Superior temporal gyrus (tissue), 1 donor: ENCODE data around the gene PSG11.
"Not testable (repeated sequence)": the region's sequence is repeated elsewhere in the genome, so short reads cannot be mapped to it uniquely, and the experiment has no call there.

Experiments
- DNase-seq: peaks from one replicate; pipeline ENCODE4 v3.0.0-alpha.2; 2016; ENCODE audit errors: extremely low spot score

PSG11 gene

DNA sequence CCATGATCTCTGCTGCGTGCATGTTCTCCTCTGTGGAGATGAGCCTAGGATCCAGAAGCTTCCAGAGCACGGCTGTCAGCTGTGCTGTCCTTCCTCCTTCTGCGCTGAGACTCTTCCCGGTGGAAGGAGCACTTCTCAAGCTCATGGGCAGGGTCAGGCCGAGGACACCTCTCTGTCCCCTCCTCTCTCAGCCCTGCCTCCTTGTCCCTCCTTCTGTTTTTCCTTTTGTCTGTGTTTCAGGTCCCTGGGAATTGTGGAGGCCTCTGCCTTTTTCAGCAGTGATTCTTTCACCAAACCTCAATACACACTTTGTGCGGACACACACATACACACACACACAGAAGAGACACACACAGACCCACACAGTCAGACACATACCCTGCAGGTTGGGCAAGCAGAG, at the start of gene PSG11:
Gene PSG11, minus strand, starts transcription at position 101 of the 400 bp plus-strand sequence. Its CDS starts 97 bp downstream, at position 4.
- not testable (repeated sequence) for DNase-seq

DNA sequence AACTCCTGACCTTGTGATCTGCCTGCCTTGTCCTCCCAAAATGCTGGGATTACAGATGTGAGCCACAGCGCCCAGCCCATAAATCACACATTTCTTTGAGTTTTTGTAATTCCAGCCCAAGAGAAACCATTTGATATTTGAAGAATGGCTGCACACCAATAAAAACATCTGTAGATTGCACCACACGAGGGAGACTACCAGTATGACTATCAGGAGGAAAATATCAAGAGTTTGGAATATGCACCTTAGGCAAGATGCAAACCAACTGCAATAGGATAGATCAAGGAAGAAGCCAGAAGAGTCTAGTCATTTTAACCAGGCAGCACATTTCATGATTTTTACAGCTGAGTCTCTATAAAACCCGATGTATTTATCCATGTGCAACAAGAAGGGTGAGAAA, 36.1 kb upstream of the PSG11 start:
- not testable (repeated sequence) for DNase-seq

DNA sequence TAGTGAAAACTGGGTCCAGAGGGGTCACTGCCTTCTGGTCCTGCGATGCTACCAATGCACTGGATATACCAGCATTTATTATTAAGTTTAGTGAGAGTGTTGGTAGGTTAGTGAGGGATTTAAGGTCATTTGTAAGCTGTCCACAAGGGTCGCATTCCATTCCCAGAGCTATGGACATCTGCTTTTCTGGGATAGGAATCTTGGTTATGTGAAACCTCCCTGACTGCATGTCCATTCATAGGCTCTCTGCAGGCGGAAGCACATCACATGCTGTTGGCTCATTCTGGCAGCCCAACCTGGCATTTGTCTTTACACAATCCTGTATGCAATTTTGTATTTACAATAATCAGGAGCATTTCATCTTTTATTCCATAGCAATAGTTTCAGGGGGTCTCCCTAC, 35.1 kb upstream of the PSG11 start:
- not testable (repeated sequence) for DNase-seq

DNA sequence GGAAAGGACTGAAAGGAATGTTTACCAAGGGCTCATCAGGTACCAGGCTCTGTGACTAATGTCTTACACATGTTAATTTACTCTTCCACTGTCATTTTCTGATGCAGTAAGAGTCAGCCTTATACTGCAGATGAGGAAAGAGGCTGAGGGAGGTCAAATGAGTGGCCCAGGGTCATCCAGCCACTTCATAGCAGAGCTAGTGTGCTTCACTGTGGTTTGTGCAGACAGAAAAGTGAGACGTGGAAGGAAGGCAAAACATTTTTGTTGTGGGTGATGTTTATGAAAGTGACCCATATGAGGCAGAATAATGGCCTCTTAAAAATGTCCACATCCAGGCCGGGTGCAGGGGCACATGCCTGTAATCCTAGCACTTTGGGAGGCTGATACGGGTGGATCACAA, 34.0 kb upstream of the PSG11 start:
- DNase-seq, result not testable (repeated sequence)

DNA sequence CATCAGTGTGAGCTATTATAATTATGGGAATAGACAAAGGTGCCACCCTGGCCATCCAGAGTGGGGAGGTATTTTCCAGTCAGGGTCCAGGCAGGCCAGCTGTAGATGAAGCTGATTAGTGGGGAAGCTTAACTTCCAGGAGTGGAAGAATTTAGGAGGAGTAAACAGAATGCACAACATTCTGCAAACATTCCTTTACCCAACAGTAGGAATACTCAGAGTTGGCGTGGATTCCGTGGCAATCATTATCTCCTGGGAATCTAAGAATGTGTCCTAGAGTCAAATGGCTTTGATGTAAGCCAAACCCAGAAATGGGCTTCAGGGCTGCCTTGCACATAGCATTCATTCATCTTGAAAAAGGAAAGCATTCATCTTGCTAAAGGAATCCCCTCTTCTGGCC, 33.2 kb upstream of the PSG11 start:
- not testable (repeated sequence) for DNase-seq

DNA sequence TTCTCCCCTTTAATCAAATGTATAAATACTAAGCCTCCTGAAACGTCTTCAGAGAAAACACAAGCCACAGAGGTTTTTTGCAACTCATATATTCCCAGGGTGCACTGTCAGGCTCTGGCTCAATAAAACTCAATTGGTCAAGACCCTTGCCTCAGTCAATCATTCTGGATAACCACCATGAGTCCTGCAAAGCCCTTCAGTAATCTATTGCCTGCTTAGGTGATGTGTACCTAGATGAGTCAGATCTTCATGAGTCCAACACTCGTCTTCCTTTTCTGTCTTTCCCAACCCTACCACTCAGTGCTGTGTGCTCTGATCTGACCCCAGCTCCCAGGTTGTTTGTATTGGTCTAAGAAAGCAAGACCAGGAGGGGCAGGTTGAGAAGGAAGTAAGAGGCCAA, 32.2 kb upstream of the PSG11 start:
- DNase-seq, result not testable (repeated sequence)

DNA sequence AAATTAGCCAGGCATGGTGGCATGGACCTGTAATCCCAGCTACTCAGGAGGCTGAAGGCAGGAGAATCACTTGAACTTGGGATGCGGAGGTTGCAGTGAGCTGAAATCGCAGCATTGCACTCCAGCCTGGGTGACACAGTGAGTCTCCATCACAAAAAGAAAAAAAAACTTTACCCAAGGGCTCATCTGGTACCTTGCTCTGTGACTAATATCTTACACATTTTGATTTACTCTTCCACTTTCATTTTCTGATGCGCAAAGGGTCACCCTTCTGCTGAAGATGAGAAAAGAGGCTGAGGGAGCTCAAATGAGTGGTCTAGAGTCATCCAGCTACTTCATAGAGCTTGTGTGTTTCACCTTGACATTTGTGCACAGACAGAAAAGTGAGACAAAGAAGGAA, 21.7 kb upstream of the PSG11 start:
- DNase-seq, result not testable (repeated sequence)

DNA sequence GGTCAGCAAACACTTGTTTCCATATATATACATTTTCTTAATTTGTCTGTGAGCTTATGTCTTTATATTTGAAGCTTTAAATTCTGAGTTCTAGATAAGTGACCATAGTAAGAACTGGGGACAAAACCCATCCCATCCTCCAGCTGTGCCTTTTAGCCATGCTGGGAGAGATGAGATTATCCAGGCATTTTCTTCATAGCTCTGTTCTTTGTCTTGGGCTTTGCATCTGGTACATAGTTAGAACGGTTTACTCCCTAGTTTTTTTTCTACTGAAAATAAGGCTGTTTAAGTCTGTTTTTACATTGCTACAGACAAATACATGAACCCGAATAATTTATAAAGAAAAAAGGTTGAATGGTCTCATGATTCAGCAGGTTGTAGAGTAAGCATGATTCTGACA, 20.3 kb upstream of the PSG11 start:
- DNase-seq, result not testable (repeated sequence)

DNA sequence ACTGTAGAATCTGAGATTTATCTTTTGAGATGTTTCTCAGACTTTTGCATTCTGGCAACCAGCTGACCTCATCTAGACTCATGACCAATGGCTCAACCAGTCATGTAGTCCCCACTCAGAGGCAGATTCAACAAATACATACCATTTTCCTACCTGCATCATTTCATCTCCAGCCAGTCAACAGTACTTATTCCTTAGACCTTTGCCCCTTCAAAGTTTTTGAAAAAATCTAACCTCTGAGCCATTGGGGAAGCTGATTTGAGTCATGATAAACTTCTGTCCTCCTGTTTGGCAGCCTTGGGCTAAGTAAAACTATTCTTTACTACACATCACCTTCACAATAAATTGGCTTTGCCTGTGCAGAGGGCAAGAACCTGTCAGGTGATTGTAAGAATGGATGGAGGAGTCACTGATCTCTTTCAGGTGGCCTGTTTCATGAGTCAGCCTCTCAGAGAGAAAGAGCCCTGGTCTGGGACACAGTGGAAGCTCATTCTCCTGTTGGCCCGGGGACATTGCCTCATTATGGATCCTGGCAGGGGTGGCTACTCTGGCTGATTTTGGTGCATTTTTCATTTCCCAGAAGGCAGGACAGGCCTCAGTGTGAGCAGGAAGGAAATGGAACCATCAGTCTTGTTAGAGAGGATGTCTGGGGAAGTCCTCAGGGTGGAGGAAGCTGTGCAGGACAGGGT, 17.4 kb upstream of the PSG11 start:
- not testable (repeated sequence) for DNase-seq

DNA sequence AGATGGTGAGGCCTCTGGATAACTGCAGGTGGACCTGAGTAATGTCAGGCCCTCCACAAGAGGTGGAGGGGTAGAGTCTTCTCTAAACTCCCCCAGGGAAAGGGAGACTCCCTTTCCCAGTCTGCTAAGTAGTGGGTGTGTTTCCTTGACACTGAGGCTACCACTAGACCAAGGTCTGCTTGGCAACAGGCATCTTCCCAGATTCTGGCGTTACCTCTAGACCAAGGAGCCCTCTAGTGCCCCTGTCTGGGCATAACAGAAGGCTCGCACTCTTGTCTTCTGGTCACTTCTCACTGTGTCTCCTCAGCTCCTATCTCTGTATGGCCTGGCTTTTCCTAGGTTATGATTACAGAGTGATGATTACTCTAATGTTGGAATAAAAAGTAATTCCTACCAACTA, 5.4 kb upstream of the PSG11 start:
- not testable (repeated sequence) for DNase-seq

DNA sequence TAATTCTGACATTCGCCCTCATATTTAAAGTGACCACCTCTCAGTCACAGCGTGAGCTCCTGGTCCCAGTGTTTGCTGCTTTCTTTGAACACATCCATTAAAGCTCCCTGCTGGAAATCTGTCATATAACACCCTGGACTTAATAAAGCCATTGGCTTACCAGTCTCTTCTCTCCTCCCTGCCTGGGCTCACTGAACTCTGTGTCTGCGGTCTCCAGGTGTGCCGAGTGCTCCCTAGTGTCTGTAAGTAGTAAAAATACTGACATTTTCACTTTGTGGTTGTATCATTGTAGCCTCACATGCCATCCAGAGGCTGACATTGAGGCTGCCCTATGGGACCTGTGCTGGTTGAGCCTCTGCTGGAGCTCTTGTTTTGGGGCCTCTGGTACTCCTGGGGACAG, 2.6 kb upstream of the PSG11 start:
- DNase-seq, result no peak

DNA sequence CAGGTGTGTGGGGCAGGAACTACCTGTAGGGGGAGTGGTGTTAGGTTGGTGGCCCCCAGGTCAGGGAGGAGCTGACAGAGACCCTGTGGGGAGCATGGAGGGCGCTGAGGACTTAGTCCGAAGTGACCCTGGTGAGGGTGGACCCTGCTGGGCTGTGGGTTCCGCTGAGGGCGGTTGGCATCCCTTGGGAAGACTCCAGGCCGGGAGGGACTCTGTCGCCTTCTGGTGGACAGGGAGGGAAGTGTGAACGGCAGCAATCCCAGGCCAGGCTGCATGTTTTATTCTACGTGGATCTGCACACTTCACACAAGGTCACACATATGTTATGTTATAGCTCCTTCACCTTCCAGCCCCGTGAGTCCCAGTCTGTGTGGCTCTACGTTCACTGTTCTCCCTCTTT, 1.7 kb upstream of the PSG11 start:
- not testable (repeated sequence) for DNase-seq

DNA sequence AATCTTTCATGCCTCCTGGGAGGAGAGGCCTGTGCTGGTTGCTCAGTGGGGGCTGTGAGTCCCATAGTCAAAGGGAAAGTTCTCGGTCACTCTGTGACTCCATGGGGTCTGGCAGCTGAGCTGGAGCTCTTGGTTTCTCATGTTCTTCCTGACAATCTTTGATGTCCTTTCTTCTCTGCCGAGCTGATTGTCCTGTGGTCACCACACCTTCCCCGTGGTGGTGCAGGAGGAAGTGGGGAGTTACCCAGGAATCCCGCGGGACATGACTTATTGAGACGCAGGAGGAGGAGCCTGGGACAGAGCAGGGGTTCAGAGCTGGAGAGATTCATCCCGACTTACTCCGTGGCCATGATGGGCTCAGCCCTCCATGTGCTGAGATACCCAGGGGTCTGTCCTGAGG, 792 bp upstream of the PSG11 start:
- not testable (repeated sequence) for DNase-seq

DNA sequence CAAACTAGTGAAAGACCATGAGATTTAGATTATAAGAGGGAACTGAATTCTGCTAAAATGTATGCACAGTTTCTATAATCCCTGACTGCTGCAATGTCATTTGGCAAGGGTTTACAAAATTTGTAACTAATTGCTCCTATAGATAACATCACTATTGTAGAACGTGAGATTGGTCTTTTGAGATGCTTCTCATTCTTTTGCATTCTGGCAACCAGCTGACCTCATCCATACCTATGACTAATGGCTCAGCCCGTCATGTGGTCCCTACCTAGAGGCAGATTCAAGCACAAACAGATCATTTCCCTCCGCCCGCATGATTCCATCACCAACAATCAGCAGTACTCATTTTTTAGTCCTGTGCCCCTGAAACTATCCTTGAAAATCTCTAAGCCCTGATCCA, 4.2 kb downstream of the PSG11 start:
- DNase-seq, result not testable (repeated sequence)

DNA sequence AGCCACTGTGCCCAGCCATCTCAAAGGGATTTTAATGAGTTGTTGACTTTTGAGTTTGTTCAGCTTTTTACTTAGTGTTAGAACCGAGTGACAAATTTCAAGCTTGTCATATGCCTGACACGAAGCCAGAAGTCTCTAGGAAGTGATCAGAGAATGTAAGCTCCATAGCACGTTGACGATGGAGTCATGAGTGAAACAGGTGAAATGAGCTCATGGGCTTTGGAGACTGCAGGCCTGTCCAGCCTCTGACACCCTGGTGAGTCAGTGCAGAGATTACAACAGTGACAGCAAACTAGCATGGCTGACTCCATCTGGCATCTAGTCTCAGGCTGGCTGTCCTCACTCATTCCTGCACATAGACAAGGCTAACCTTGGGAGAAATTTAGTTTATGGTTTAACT, 4.6 kb downstream of the PSG11 start:
- not testable (repeated sequence) for DNase-seq

DNA sequence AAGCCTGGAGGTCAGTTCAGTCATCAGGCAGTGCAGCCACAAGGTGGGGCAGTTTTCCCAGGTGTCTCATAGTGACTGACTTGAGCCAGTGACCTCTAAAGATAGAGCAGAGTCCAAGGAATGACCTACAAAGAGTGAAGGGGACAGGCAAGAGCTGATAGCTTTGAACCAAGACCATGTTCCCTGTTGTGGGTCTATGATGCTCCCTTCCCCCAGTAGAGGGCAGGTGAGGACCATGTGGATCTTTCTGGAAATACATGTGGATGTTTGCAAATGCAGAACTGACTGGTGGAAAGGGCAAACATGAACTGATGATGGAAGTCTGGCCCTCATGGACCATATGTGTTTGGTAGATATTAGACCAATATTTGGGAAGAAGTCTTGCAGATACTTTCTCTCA, 6.7 kb downstream of the PSG11 start:
- DNase-seq, result not testable (repeated sequence)

DNA sequence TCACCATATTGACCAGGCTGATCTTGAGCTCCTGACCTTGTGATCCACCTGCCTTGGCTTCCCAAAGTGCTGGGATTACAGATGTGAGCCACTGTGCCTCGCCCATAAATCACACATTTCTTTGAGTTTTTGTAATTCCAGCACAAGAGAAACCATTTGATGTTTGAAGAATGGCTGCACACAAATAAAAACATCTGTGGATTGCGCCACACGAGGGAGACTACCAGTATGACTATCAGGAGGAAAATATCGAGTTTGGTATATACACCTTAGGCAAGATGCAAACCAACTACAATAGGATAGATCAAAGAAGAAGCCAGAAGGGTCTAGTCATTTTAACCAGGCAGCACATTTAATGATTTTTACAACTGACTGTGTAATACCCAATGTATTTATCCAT, 20.4 kb downstream of the PSG11 start:
- not testable (repeated sequence) for DNase-seq

DNA sequence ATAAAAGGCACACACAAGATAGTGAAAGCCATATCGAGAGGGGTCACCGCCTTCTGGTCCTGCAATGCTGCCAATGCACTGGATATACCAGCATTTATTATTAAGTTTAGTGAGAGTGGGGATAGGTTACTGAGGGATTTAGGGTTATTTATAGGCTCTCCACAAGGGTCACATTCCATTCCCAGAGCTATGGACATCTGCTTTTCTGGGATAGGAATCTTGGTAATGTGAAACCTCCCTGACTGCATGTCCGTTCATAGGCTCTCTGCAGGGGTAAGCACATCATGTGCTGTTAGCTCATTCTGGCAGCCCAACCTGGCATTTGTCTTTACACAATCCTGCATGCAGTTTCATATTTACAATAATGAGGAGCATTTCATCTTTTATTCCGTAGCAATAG, 21.4 kb downstream of the PSG11 start:
- not testable (repeated sequence) for DNase-seq

DNA sequence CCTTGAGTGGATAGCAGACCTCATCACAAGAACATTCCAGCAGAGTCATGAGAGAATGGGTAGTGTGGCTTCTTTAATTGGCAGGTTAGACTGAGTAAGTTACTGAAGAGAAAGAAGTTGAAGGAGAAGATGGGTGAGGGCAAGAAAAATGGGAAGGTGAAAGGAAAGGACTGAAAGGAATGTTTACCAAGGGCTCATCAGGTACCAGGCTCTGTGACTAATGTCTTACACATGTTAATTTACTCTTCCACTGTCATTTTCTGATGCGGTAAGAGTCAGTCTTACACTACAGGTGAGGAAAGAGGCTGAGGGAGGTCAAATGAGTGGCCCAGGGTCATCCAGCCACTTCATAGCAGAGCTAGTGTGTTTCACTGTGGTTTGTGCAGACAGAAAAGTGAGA, 22.6 kb downstream of the PSG11 start:
- not testable (repeated sequence) for DNase-seq

DNA sequence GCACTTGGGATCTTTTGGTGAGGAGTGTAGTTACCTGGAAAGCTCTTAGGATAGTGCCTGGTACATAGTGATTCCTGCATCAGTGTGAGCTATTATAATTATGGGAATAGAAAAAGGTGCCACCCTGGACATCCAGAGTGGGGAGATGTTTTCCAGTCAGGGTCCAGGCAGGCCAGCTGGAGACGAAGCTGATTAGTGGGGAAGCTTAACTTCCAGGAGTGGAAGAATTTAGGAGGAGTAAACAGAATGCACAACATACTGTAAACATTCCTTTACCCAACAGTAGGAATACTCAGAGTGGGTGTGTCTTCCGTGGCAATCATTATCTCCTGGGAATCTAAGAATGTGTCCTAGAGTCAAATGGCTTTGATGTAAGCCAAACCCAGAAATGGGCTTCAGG, 23.3 kb downstream of the PSG11 start:
- DNase-seq, result not testable (repeated sequence)

DNA sequence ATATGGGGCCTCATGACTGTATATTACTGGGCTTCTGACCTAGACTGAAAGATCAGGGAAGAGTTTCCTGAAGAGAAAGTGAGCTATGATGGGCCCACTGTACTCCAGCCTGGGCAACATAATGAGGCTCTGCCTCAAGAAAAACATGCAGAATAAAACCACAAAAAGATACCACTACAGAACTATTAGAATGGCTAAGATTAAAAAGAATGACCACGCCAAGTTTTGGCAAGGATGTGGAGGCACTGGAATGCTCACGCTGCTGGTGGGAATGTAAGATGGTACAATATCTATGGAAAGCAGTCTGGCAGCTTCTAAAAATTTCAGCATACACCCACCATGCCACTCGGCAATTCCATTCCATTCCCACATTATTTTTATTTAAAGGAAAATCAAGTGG, 30.1 kb downstream of the PSG11 start:
- not testable (repeated sequence) for DNase-seq

DNA sequence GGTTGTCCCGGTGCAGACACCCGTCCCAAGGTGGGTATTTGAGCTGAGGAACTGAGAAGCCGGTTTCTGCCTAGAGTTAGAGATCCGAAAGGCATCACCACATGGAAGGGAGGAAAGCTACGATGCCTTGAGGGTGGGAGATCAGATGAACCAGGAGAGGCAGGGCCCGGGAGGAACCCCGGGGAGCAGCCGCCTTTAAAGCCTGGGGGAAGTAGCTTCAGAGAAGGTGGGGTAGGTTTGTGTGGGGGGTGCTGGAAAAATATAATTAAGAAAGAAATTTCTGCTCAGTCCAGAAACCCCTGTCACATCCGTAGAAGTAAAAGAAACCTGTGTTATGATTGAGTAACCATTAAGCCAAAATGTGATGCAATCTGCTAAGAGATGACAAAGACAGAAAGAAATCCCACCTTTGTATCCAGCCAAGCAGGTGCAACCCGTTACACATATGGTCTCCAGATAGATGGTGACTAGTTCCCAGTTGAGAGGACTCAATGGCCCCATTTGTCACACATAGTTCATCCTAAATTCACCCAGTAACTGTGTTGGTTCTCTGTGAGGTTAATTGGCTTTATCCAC, 34.2 kb downstream of the PSG11 start:
- not testable (repeated sequence) for DNase-seq

DNA sequence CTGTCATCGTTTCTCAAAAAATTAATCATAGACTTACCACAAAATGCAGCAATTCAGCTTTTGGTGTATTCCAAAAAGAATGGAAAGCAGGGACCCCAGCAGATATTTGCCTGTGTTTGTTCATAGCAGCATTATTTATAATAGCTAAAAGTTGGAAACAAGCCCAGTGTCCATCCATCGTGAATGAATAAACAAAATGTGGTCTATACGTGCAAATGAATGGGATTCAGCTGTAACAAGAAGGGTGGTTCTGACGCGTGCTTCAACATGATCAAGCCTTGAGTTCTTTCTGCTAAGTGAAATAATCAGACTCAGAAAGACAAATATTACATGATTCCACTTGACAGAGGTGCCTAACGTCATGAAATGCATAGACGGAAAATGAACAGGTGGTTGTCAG, 36.4 kb downstream of the PSG11 start:
- no peak for DNase-seq

DNA sequence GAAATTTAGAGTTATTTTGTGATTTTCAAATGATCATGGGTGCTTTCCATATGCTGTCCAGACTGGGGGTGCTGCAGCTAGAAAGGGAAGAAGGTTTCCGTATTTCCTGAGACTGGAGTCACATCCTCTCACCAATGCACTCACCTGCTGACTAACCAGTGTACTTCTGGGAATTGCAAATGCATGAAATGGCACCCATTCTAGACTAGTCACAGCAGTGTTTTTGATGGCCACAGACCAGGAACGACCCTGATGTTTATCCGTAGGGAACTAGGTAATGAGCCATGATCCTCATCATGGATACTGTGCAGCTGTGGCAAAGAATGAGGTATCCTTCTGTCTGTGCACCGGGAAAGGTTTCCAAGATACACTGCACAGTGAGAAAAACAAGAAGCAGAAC, 37.1 kb downstream of the PSG11 start:
- not testable (repeated sequence) for DNase-seq
